NCI-H526 (cell line): ENCODE data around the gene TRABD2B.

Experiments
- DNase-seq, 2 experiments: peaks; one replicate each; lab custom pipeline; 2025; lab: John Stamatoyannopoulos, UW

The TRABD2B gene

GRCh38 chr1:47911892-47912291 is 85.3 kb downstream of the TRABD2B start:
- DNase-seq, result no peak

GRCh38 chr1:47911424-47911823 is 85.8 kb downstream of the TRABD2B start:
- no peak for DNase-seq

GRCh38 chr1:47908258-47908657 is 88.9 kb downstream of the TRABD2B start:
- DNase-seq, result no peak

GRCh38 chr1:47907177-47907528 is 90.0 kb downstream of the TRABD2B start:
- no peak for DNase-seq

- DNase-seq, result no peak
Observed at GRCh38 chr1:47906527-47907176, 90.5 kb downstream of the TRABD2B start.

- no peak for DNase-seq
Observed at GRCh38 chr1:47906009-47906432, 91.2 kb downstream of the TRABD2B start.

GRCh38 chr1:47903723-47904122 is 93.5 kb downstream of the TRABD2B start:
- DNase-seq, result no peak

- no peak for DNase-seq
Observed at GRCh38 chr1:47901001-47901575, 96.1 kb downstream of the TRABD2B start.

- DNase-seq, result peak in 1 of 2 experiments; percentile 14
Observed at GRCh38 chr1:47898133-47898845, 98.9 kb downstream of the TRABD2B start.

GRCh38 chr1:47895279-47896125 is 101.7 kb downstream of the TRABD2B start:
- no peak for DNase-seq

- DNase-seq, result no peak
Observed at GRCh38 chr1:47894410-47895278, 102.5 kb downstream of the TRABD2B start.

- DNase-seq, result no peak
Observed at GRCh38 chr1:47893412-47893811, 103.8 kb downstream of the TRABD2B start.

GRCh38 chr1:47890779-47891178 is 106.4 kb downstream of the TRABD2B start:
- no peak for DNase-seq

- DNase-seq, result no peak
Observed at GRCh38 chr1:47888294-47888629, 108.9 kb downstream of the TRABD2B start.

- no peak for DNase-seq
Observed at GRCh38 chr1:47887475-47888293, 109.5 kb downstream of the TRABD2B start.

- DNase-seq, result no peak
Observed at GRCh38 chr1:47887060-47887459, 110.1 kb downstream of the TRABD2B start.

GRCh38 chr1:47886141-47886540 is 111.0 kb downstream of the TRABD2B start:
- no peak for DNase-seq

- DNase-seq, result no peak
Observed at GRCh38 chr1:47885062-47885830, 111.9 kb downstream of the TRABD2B start.

- no peak for DNase-seq
Observed at GRCh38 chr1:47883963-47884362, 113.2 kb downstream of the TRABD2B start.
